ENCODE measurements around the gene LILRA5. TPM values are rescaled to one million over a fixed set of nuclear protein-coding genes. Genes with fewer than 3 reads are reported as not detected.

LILRA5 gene
- total and polyA plus RNA-seq, 2 of the 8 experiments (the other 6 are each of a cell fraction or from before 2014, with no cell fraction given) = not detected

DNA sequence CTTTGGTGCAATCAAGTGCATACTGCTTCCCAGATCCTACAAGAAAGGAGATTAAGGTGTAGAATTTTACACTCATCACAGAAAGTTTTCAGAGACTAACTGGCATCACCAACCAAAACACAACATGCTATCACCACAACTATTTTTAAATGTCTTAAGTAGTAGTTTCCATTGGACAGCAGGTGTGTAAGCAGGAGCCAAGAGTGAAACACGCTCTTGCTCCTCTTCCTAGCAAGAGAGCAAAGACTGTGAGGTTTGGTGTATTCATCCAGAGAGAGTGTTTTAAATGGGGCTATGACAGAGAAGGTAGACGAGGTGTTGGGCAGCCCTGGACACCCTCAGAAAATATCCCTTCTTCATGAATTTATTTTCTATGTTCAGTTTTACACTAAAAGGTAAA lies 38.5 kb upstream of the LILRA5 start:
- Histone ChIP-seq H2BK120ac (replicated peaks; ENCODE audit: low read depth, low read length) (no peak overlapping the region), H3K27ac (ENCODE audit: low read depth, low read length) (no peak overlapping the region), H2BK20ac (ENCODE audit: low read length) (no peak overlapping the region), H2BK15ac (ENCODE audit: low read length) (no peak overlapping the region), H4K20me1 (replicated peaks in 1 of 2; ENCODE audit: control insufficient read depth in 1 of 2, insufficient read depth in 2 of 2, low read length in 2 of 2) (no peaks in the 10 kb centered on the region), H3K36me3 (ENCODE audit: control insufficient read depth in 2 of 4, insufficient read depth in 4 of 4, low read length in 3 of 4) (no peaks in the 10 kb centered on the region), H2BK5ac (ENCODE audit: low read depth, low read length) (no peak overlapping the region), H2AFZ (ENCODE audit: low read length) (no peak overlapping the region), H2BK12ac (ENCODE audit: low read depth, low read length) (no peak overlapping the region), H2AK5ac (ENCODE audit: low read depth, low read length) (no peak overlapping the region), H3K56ac (replicated peaks; ENCODE audit: insufficient read length, low read depth, low read length) (no peak overlapping the region), H3K79me1 (ENCODE audit: low read depth, low read length) (no peaks in the 10 kb centered on the region), H4K8ac (ENCODE audit: extremely low read depth, insufficient read depth, low read length) (no peak overlapping the region), H3K27me3 (replicated peaks in 1 of 4; ENCODE audit: control insufficient read depth in 3 of 4, extremely low read depth in 1 of 4, insufficient read depth in 3 of 4, low read length in 3 of 4) (no peaks in the 10 kb centered on the region), H3K4ac (replicated peaks; ENCODE audit: insufficient read length, low read depth, low read length) (no peak overlapping the region), H4K5ac (ENCODE audit: insufficient read length, low read depth, low read length) (no peak overlapping the region), H3K23ac (ENCODE audit: insufficient read length) (no peak overlapping the region), H3K4me1 (replicated peaks in 1 of 4; ENCODE audit: control insufficient read depth in 3 of 4, insufficient read depth in 4 of 4, low read length in 3 of 4) (no peaks in the 10 kb centered on the region), H3K79me2 (ENCODE audit: control insufficient read depth in 1 of 2, insufficient read depth in 2 of 2, low read length in 2 of 2) (no peaks in the 10 kb centered on the region), H3K9me3 (ENCODE audit: insufficient read depth in 2 of 2, low read depth in 1 of 2, low read length in 1 of 2) (no peaks in the 10 kb centered on the region), H3K23me2 (ENCODE audit: low read depth, low read length) (no peaks in the 10 kb centered on the region), H3K18ac (ENCODE audit: extremely low read depth, low read length) (no peak overlapping the region), H3K14ac (ENCODE audit: insufficient read length) (no peak overlapping the region), H4K91ac (replicated peaks; ENCODE audit: insufficient read length, low read length) (no peak overlapping the region), H3K4me2 (ENCODE audit: insufficient read depth in 1 of 2, low read depth in 2 of 2, low read length in 2 of 2) (no peak overlapping the region), H3K9ac (replicated peaks in 1 of 4; ENCODE audit: extremely low read depth in 1 of 4, low read depth in 3 of 4, low read length in 3 of 4) (no peak overlapping the region), H3K4me3 (ENCODE audit: extremely low read depth in 1 of 4, insufficient read depth in 2 of 4, low read depth in 3 of 4, low read length in 4 of 4) (no peak overlapping the region)
- CTCF ChIA-PET (ENCODE audit: partially characterized antibody) = interaction anchor here (5.0 kb wide), 1 partner anchor 25 kb away, joined by 40 read pairs; no protein-coding TSS in a partner anchor
- WGBS, 2 experiments (ENCODE audit: extremely low coverage in 1 of 2, insufficient coverage in 1 of 2, insufficient read length in 1 of 2, insufficient replicate concordance in 2 of 2, low coverage in 1 of 2, low lambda C conversion rate in 2 of 2, missing lambda C conversion rate in 1 of 2) = 50% methylated on average over 2 of the region's 2 CpGs; no CpG with 5 or more reads in 1 of the 2 experiments
- TF ChIP-seq SRF (IDR thresholded peaks at IDR 0.05; ENCODE audit: low read depth, low read length) (no peak), ZNF274 (IDR thresholded peaks at IDR 0.05; ENCODE audit: borderline replicate concordance, extremely low read depth, low read length) (no peak), YY1 (IDR thresholded peaks at IDR 0.05; ENCODE audit: low read depth, low read length) (no peak), GABPA (IDR thresholded peaks at IDR 0.05; ENCODE audit: borderline replicate concordance, insufficient read depth, low read length) (no peak), POU5F1 (IDR thresholded peaks at IDR 0.05; ENCODE audit: low read depth, low read length) (no peak), FOSL1 (IDR thresholded peaks at IDR 0.05; ENCODE audit: insufficient read depth, low read depth, low read length) (no peak), SIX5 (IDR thresholded peaks at IDR 0.05; ENCODE audit: low read depth, low read length) (no peak), SP4 (IDR thresholded peaks at IDR 0.05; ENCODE audit: low read length) (no peak), SP2 (IDR thresholded peaks at IDR 0.05; ENCODE audit: low read length) (no peak), TAF1 (IDR thresholded peaks at IDR 0.05; ENCODE audit: low read depth, low read length) (no peak), KDM1A (IDR thresholded peaks at IDR 0.05; ENCODE audit: borderline replicate concordance, low read length) (no peak)
- FAIRE-seq (no peak), DNase-seq (ENCODE audit: low read depth in 1 of 2, low spot score in 2 of 2) (no peak)
- POLR2A ChIA-PET (ENCODE audit: partially characterized antibody) = no interaction called here

All from H1 (cell line).